Inferior parietal cortex (tissue), 1 donor: ENCODE measurements around the gene ACBD3.
"Not testable (repeated sequence)": the region's sequence is repeated elsewhere in the genome, so short reads cannot be mapped to it uniquely, and the experiment has no call there.

ENCODE experiments used
- DNase-seq: peaks from one replicate; pipeline ENCODE4 v3.0.0-alpha.2; 2016; ENCODE audit errors: extremely low spot score

Gene ACBD3

GRCh38 chr1:226186124-226187018 lies at the start of gene ACBD3:
Gene ACBD3 (minus strand): TSS chr1:226186741. CDS start chr1:226186675, 66 bp downstream.
- peak; percentile 93 for DNase-seq

- no peak for DNase-seq
These were observed 47.3 kb upstream of the ACBD3 start for GRCh38 chr1:226233806-226234205.

GRCh38 chr1:226233293-226233692 lies 46.8 kb upstream of the ACBD3 start:
- DNase-seq = no peak

GRCh38 chr1:226226601-226227000 lies 40.1 kb upstream of the ACBD3 start:
- no peak for DNase-seq

GRCh38 chr1:226223786-226224244 lies 37.3 kb upstream of the ACBD3 start:
- no peak for DNase-seq

- DNase-seq = no peak
These were observed 36.7 kb upstream of the ACBD3 start, which contains the start of gene MIXL1 for GRCh38 chr1:226223157-226223785. Gene MIXL1 (plus strand): TSS chr1:226223664. CDS start chr1:226223682, 18 bp downstream.

- no peak for DNase-seq
These were observed 36.1 kb upstream of the ACBD3 start for GRCh38 chr1:226222686-226223085.

GRCh38 chr1:226220473-226221189 lies 34.1 kb upstream of the ACBD3 start:
- no peak for DNase-seq

- no peak for DNase-seq
These were observed 30.7 kb upstream of the ACBD3 start for GRCh38 chr1:226217273-226217672.

GRCh38 chr1:226216056-226216455 lies 29.5 kb upstream of the ACBD3 start:
- no peak for DNase-seq

GRCh38 chr1:226215239-226215638 lies 28.7 kb upstream of the ACBD3 start:
- DNase-seq = no peak

GRCh38 chr1:226212545-226212944 lies 26.0 kb upstream of the ACBD3 start:
- DNase-seq = no peak

GRCh38 chr1:226211181-226211821 lies 24.8 kb upstream of the ACBD3 start:
- DNase-seq = no peak

- DNase-seq = no peak
These were observed 24.1 kb upstream of the ACBD3 start for GRCh38 chr1:226210571-226211176.

- no peak for DNase-seq
These were observed 22.9 kb upstream of the ACBD3 start for GRCh38 chr1:226209307-226210059.

- no peak for DNase-seq
These were observed 20.5 kb upstream of the ACBD3 start for GRCh38 chr1:226207048-226207447.

GRCh38 chr1:226204198-226204597 lies 17.7 kb upstream of the ACBD3 start:
- DNase-seq = no peak

- DNase-seq = no peak
These were observed 17.1 kb upstream of the ACBD3 start for GRCh38 chr1:226203655-226204054.

- no peak for DNase-seq
These were observed 16.7 kb upstream of the ACBD3 start for GRCh38 chr1:226203240-226203639.

- DNase-seq = not testable (repeated sequence)
These were observed 16.1 kb upstream of the ACBD3 start for GRCh38 chr1:226202666-226203065.

- DNase-seq = no peak
These were observed 15.7 kb upstream of the ACBD3 start for GRCh38 chr1:226202246-226202645.
